ENCODE results near the gene POLD4.

The POLD4 gene

DNA sequence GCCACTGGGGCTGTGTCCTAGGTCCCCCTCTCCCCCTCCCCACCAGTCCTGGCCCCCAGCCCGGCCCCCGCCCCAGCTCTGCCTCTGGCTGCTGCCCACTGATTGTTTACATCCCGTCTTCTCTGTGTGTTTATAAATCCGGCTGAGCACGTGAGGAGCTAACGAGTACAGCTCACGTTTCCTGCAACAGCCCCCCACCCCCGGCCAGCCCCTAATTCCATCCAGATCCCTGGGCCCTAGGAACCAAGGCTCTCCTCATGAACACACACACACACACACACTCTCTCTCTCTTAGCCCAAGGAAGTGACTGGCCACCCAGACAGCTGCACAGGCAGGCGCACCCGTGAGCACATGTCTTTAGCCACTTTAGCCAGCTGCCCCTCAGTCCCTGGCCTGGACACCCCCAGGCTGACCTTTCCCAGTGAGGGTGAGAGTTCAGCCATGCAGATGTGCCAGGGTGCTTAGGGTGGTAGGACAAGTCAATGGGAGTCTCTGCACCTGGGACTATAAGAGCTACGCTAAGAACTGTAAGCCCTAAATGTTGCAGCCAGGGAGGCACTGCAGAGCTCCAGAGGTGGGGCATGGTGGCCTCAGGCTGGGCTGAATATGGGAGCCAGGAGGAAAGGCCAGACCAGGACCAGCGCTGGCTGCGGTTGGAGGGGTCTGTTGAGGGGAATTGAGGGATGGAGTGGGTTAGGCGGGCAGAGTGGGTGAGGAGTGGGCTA, 17.2 kb upstream of the POLD4 start:
- DNase-seq, result no peak

DNA sequence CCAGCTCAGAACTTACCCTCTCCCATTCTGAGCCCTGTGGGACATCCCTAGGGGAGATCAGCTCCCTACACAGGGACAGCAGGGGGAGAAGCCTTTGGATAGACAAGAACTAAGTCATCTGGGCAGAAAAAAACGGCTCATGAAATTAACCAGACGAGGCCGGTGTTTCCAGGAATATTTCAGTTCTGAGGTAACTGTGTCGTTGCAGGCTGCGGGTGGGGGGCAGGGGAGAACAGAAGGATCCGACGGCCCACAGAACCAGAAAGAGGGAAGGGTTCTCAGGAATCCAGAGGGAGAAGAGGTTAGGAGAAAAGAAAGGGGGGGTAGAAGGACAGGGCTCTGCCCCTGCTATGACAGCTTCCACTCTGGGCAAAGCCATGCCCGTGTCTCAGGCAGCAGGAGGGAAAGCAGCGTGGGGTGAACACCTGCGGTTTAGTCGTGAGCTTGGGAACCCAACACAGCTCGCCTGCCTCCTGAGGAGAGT, 16.5 kb upstream of the POLD4 start:
- no peak for DNase-seq

DNA sequence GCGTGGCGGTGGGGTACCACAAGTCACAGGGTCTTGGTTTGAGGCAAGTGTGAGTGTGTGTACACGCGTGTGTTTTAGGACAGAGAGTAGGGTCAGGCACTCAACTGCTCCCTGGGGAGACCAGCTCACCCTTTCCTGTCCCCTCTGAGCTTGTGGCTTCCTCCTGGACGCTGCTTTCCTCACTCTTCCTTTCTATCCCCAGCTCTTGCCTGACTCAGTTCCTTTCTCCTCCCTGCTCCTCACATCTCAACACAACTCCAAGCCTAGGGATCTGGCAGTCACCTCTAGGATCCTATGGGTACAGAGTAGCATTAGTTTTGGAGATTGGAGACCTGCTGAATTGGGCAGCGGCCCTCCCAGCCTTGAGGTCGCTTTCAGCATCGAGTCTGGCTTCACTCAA, 15.9 kb upstream of the POLD4 start:
- DNase-seq, result no peak

DNA sequence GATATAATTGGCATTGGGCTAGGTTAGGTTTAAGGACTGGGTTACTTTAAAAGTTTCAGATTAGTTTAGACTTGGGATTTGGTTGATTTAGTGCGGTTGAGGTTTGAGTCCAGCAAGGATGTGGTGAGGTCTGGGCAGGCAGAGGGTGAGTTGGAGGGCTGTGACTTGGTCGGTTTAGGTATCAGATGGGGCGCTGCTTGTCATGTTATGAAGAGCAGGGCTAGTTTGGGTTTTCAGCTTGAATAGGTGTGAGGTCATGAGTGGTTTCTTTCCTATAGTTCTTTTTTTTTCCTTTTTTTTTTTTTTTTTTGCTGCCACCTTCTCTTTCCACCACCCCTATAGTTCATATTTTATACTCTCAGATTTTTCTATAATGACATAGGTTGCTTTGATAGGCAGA, 15.3 kb upstream of the POLD4 start:
- DNase-seq, result no peak

DNA sequence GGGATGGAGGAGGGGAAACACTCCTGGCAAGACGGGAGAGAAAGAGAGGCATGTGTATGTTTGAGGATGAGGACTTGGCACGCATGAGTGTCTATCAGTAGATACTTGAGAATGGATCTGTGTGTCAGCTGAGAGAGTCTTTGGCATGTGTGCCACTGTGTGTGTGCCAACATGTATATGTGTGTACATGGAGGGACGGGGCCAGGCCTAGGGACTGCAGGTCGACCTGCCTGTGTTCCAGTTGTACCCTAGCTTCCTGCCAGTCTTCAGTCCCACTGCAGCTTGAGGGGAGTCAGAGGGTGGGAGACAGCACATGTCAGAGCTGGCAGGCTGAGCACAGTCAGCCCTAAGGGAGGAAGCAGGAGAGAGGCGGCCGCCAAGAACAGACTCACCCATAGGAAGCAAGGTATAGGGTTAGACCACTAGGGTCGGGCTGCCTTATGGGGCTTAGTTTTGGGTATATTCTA, 14.4 kb upstream of the POLD4 start:
- DNase-seq, result peak; percentile 18

DNA sequence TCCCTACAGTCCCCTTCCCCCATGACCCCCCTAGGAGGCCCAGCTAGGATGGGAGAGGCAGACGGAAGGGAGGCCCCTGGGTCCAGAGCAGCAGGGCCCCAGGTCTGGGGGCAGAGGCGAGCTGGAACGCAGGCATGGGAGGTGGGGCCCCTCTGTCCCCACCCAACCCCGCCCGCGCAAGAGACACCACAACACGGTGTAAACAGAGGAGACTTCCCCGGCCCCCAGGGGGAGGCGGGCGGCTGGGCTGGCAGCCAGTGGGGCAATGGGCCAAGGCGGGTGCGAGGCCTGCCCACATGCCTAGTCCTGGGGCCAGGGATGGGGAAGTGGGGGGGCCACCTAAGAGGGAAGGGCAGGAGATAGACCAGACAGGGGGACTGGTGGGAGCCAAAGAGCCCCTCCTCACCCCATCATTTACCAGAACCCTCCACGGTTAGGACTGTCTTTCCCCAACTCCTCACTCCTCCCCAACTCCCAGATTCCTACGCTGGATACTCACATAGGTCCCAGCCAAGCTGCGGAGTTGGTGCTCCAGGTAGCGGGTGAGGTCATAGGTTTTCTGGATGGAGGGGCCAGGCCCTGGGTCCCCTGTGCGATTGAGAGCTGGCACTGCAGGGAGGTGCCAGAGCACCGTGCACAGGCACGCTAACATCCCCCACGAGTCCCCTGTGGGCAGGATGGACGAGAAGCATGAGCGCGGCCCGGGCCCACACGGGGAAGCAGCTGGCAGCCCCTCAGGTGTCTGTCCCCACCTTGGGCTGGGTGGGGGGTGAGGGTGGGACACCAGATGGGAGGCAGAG, 13.8 kb upstream of the POLD4 start:
- no peak for DNase-seq

DNA sequence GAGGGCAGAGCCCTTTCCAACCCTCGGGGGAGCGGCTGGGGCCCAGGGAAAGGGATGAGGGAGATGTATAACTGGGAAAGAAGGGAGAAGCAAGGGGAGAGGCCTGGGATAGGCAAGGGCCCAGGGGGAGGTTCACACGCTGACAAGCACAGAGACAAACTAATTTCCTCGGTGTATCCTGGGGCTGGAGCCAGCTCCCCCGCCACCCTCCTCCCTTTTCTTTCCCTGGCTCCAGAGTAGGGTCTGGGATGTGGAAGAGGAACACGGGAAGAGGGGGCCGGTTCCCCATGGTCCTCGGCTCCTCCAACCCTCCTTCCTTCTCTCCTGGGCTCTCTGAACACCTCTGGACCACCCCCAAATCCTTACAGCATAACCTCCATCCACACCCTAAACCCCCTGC, 13.2 kb upstream of the POLD4 start:
- no peak for DNase-seq

DNA sequence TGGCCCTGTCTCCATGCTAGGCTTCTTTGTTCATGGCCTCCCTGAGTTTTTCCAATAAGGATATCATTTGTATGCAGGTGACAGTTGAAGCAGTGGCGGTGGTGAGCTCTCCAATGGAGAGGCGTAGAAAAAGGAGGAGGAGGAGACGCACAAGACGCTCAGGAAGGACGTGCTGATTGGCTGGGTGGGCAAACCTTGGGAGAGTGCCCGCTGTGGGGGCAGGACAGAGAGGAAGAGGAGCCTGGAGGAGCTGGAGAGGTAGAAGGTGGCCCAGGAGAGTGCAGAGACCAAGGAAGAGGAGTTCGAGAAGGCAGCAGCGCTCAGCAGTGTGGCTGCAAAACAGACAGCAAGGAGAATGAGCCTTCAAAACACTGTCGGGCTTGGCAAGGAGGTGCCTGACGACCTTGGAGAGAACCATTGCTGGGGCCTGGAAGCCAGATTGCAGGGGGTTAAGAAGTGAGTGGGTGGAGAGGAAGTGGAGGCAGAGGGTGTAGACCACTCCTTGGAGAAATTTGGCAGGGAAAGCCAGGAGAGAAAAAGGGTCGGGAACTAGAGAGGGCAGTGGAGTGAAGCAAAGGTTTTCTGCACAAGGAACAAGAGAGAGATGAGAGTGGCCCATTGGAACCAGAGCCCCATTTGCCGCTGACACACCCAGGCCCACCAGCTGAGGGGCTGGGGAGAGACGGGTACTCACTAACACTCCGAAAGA, 12.5 kb upstream of the POLD4 start:
- no peak for DNase-seq

DNA sequence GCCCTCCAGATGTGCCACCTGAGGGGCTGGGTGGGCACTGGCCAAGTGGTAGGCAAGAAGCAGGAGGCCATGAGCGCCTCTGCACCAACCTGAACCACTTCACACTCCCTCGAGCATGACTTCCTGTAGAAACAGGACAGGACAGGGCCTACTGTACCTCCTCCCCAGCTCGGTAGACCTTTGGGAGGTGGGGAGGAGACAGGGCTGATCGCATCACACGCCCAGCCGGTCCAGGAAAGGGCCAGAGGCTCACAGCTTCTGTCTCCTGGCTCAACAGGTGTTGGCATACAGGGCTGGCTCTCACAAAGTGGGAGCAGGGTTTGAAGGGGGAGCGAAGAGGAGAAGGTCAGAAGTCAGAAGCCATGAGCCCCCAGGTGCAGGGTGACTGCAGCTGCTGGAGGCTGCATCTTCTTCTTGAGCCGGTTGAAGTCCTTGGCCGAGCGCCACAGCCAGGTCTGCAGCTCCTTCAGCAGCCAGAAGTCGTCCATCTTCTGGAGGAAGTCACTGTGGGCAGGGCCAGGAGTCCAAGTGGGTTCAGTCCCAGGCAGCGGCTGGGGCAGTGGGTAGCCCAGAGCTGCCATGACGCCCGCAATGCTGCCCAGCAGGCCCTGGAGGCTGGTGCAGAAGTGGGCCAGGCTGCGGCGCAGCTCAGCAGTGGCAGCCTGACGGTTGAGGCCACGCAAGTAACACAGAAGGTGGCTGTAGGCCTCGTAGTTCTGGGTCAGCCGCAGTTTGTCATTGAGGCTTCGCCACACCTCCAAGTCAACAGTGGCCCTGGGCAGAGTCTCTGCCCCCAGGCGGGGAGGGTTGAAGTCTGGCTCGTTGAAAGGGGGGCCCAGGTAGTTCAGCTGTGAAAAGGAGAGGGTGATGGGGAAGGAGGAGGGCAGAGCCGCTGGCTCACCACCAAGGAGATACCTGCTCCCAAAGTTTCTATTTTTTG, 11.7 kb upstream of the POLD4 start:
- no peak for DNase-seq

DNA sequence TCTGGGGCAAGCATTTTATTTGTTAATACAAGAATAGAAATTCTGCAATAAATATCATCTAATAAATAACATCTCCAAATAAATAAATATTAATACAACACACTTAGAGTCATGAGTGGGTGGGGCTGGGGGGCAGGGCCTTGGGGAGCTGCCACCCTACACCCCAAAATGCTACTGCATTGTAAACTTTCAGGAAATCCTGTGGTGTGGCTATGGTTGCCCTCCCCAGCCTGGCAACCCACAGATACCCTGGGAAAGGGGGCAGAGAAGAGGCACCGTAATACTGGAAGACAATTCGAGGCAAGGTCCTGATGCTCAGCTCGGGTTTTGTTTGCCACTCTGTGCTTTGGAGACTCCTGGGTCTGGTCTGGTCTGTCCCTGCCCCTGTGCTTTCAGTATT, 10.8 kb upstream of the POLD4 start:
- no peak for DNase-seq

DNA sequence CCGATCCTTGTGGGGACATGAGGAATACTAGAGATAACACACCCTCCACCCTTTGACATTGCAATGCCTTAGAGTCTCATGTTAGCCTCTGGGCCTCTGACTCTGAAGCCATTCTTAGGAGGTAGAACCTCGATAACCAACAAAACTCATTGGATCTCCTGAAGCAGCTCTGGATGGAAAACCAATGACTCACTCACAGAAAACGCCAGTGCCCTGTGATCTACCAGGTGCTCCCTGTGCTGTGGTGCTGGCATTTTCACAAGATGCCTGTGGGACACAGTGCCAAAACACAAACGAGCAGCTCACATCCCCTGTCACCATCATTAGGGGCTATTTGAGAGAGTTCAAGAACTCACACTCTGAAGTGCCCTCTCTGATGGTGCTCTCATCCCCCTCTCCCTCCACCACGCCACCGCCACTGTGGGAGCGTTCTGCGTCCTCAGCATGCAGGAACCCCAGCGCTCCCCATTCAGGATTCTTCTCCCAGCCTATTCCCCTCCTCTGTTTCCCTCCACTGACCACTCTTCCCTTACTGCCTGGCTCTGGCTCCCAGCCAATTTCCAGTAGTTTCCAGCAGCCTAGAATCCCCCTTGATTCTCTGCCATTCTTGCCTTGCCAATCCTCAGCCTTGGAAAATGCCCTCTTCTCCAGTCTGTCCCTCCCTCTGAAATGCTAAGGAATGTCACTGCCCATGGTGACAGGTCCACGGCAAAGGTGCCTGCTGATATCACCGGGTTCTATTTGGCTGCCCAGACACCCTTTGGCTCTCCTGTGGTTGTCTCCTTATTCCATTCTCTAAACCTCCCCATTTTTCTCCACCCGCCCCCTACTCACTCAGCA, 4.7 kb upstream of the POLD4 start:
- no peak for DNase-seq

DNA sequence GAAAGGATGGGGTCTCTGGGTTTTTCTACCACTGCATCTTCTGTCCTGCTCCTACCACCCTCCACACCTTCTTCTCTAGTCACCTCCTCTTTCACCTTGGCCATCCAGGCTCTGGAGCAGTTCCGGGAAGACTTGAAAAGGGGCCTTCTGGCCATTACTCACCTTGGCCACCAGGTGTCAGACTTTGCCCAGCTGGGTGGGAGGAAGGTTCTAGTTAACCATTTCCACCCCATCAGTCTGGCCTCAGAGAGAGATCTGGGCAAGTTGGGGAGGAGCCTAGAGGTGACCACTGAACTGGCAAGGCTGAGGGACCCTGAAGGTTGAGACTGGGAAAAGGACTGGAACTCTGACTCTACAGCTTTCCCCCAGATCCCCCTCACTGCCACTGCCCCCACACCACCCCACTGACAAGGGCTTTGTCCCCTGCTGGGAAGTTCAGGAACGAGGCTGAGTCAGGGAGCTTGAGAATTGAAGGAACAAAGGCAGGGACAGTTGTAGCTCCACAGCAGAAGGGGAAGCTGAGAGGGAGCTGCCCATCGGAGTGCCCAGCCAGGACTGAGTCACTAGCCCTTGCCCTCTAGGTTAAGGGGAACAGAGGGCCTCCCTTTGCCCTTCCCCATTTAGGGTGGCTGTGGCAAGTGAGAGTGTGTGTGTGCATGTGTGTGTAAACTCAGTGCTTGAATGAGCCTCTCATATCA, 3.7 kb upstream of the POLD4 start:
- DNase-seq, result no peak

DNA sequence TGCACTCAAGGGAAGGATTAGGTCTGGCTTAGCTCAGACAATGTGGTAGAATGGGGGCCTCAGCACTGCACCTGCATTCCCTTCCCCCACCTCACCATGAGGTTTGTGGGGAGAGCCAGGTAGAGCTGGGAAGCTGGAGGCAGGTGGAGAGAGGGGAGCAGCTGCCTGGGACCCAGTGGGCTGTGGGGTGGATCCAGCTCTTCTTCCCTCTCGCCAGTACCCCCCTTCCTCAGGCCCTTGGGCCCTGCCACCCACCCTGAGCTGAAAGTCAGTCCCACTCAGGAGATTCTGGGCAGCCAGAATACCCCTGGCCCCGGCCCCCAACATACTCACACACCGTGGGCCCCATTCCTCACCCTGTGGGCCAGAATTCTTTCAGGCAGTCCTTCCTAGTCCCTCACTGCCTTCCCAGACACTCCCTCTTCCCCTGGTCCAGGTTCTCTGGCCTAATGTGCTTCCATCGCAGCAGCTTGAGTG, 3.1 kb upstream of the POLD4 start:
- DNase-seq, result no peak

DNA sequence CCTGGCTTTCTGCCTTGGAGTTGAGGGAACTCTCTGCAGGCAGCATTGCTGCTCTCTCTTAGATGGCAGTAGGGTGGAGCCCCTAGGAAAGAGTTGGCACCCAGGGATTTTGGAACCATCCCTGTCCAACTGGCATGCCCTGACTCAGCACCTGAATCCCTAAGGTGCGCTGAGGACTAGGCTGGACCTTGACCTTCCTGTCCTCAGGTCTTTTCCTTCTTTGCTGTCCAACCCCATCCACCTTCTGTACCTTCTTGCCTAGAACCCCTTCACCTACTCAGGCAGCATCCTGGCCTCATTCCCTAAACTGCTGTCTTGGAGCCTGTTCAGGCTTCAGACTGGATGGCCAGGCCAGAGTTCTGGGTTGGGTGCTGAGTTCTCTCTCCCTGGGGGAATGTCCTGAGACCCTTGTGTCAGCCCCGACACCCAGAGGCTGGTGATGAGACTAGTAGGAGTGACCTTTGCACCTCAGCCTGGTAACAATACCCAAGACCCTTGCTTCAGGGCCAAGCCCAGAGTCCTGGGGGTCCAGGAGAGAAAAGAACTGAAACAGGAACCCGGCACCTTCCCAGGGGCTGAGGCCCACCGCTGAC, 2.5 kb upstream of the POLD4 start:
- no peak for DNase-seq

DNA sequence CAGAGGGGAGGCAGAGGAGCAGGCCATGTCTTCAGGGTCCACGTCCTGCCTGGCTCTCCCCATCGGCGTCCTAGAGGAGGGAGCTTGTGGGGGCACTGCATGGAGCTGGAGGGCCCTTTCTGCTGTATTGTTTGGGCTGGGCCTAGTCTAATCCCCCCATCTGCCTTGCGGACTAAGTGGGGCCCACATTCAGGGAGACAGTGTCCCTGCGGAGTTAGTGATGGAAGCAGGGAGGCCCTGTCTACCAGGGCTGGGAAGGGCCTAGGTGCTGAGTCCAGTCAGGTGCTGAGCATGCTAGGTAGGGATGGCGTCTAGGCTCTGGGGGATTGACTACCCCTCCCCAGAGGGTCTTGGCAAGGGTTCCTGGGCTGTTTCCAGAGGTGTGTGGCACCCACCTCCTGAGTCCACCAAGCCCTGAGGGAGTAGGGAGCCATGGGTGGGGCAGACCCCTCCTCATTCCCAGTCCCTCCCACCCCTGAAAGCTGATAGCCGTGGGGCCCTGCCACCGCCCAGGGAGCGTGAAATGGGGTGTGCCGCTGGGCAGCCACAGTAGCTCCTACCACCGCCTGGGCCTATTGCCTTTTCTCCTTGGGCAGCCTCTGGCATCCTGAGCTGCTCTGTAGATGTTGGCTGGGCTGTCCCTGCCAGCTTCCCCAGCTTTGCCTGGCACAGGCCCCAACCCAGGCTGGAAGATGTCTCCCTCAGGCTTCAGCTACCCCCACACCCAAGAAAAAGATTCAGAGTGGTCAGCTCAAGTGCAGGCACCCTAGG, 1.9 kb upstream of the POLD4 start:
- DNase-seq, result no peak

DNA sequence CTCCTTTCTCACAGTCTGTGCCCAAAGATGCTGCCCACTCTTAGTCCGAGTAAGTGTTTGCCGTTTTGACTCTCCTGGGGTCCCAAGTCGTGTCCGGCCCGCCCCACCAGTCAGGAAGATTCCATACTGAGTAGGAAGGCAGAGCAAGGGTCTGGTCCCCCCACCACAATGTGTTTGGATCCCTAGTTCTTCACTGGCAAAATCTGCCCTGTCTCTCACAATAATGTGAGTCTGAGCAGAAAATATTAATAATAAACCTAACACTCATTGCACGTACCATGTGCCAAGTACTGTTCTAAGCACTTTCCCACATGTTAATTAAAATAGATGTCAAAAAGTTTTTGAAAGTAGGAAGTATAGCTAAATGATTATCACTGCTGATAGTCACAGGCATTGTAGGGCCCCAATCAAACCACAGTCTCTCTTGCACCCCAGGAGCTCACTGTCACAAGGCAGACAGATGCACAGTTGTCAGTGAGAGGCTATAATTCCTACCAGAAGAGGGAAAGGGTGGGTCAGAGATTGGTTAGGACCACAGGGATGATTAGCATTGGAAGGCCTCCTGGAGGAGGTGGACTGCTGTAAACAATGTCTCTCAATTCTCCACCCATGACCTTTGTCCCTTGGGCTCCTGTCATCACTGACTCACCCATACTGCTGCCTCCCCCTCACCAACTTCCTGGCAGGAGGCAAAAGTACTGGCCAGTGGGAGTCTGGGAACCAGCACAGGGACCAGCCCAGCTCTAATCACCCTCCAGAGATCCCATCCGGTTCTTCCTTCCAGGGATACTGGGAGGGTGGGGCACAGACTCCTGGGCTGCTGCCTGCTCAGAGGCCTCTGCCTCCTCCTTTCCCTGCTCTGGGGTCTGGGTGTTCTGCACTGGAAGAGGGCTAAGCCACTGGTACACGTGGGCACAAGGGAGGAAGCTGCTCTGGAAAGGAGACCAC, 1.0 kb upstream of the POLD4 start:
- DNase-seq, result no peak

DNA sequence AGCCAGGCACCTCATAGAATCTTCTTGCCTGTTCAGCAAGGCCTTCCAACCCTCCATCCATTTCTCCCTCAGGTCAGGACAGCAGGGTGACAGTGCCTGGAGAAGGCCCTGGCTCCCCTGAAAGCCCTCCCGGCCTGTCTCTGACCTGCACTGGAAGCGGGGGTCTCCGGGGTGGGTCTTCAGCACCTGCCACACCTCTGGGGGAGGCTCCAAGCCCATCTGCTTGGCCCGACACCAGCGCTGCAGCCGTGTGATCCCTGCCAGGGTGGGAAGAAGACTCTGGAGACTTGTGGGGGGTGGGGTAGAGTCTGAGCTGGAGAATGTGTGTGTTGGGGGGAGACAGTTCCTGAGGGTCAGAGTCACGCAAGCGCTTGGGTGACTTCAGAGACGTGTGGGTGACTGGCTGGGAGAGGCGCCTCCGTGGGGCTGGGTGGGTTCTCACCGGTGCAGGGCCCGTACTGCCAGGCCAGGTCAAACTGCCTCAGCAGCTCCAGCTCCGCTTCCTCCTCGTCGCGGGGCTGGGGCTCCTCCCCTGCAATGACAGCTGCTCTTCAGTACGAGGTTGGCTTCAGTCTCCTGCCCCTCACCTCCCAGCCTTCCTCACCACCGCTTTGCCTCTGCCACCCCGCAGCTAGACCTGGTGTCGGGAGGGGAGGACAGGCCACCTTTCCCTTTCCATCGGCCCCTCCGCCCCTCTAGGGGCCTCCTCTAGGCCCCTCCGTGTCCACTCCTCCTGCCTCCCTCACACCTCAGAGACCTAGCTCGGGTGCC, 615 bp downstream of the POLD4 start:
- no peak for DNase-seq
